RKO (cell line): ENCODE data around the gene MRFAP1L1.

ENCODE experiments used
- DNase-seq: peaks from one replicate; pipeline ENCODE4 v3.0.0-alpha.2; 2016; ENCODE audit warnings: low spot score

MRFAP1L1 gene

GRCh38 chr4:6660430-6660829 lies 49.2 kb downstream of the MRFAP1L1 start:
- no peak for DNase-seq

DNA sequence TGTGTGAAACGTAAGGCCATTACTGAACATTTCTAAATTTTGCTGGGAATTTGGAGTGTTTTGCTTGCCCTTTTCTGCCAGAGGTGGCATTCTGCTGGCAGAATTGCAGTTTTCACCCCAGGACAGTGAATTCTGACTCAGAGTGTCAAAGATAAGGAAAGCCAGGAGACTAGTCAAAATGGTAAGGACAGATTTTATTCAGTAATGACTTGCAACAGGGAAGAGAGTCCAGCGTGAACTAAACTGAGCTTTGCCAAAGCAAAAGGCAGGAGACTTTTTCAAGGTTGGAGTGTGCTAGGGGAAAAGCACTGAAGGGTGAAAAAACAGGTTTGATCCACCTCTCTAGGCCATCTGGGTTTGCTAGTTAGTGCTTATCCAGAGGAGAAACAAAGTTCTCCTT lies 49.8 kb downstream of the MRFAP1L1 start:
- no peak for DNase-seq

DNA sequence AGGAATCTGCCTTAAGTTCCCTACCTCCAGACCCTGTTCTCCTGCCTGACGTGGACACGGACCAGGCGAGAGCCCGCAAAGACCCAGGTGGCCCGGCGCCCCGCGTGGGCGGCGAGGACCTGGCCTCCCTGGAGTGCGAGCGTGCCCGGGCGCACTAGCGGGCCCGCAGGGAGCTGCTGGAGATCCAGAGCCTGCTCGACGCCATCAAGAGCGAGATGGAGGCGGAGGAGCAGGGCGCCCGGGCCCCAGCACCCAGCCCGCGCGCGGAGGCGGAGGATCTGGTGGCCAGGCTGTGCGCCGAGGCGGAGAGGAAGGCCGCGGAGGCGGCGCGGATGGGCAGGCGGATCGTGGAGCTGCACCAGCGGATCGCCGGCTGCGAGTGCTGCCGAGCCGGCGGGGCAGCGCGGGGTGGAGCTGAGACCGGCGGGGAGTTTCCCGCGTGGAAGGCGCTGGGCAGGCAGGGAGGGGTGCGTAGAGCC lies 51.0 kb downstream of the MRFAP1L1 start:
- no peak for DNase-seq

DNA sequence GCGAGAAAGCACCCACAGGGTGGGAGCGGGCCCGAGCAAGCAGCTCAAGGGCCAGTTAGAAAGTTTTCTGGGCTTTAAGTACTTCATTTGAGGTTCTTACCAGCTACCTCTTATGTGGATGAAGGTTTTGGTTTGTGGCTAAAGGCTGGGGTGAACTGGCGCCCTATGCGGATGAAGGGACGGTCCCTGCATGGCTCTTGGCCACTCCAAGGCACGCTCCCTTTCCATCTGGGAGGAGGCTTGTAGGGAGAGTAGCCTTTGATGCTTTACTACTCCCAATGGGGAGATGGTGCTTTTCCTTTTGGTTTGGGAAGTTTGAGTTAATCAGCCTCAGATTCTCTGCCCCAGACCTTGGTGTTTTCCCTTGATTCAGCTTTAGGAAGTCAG lies 51.5 kb downstream of the MRFAP1L1 start:
- no peak for DNase-seq
